ENCODE results near the gene SEC22A.
"Not testable (repeated sequence)": the region's sequence is repeated elsewhere in the genome, so short reads cannot be mapped to it uniquely, and the experiment has no call there.

The SEC22A gene

DNA sequence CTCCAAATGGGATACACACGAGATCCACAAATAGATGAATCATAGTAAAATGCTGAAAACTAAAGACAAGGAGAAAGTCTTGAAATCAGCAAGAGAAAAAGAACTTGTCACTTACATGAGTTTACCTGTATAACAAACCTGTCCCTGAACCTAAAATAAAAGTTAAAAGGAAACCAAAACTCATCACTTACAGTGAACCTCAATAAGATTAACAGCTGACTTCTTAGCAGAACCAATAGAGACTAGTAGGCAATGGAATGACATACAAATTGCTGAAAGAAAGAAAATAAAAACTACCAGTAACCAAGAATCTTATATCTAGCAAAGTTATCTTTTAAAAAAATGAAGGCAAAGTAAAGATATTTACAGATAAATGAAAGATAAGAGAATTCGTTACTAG lies 27.4 kb downstream of the SEC22A start:
- no peaks in the 10 kb centered on the region for H3K27me3 ChIP-seq (ENCODE audit: control insufficient read depth, insufficient read depth, low read length)
- no peak overlapping the region for H3K4me3 ChIP-seq (ENCODE audit: low read length)
- no peaks in the 10 kb centered on the region for H3K36me3 ChIP-seq (ENCODE audit: control insufficient read depth, insufficient read depth, low read length)
- no peak overlapping the region for H3K27ac ChIP-seq (ENCODE audit: low read length)
- no peak for DNase-seq (ENCODE audit: low read depth, low spot score)
- no peaks in the 10 kb centered on the region for H3K4me1 ChIP-seq (ENCODE audit: control insufficient read depth, insufficient read depth, low read length)
- no peaks in the 10 kb centered on the region for H3K9me3 ChIP-seq (ENCODE audit: control insufficient read depth, insufficient read depth, low read length)
- no CpG with 5 or more reads among the region's 2 CpGs for WGBS (ENCODE audit: insufficient coverage, insufficient read length)

DNA sequence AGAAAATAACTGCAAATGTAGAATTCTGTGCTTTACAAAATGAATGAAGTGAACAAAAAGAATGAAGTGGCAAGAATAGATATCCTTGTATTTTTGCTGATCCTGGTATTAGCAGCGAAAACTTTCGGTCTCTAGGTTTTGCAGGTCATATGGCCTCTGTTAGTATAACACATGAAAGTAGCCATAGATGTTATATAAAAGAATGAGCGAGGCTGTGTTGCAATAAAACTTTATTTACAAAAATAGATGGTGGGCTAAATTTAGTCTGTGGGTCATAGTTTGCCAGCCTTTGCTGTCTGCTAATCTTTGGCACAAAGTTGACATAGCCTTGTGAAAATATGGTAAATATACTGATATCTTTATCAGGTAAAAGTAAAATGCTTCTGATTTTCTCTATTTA lies 35.2 kb downstream of the SEC22A start:
- DNase-seq (ENCODE audit: low read depth, low spot score) = no peak
- no peaks in the 10 kb centered on the region for H3K4me1 ChIP-seq (ENCODE audit: control insufficient read depth, insufficient read depth, low read length)
- WGBS (ENCODE audit: insufficient coverage, insufficient read length) = no CpG with 5 or more reads among the region's 3 CpGs
- H3K27ac ChIP-seq (ENCODE audit: low read length) = no peak overlapping the region
- H3K9me3 ChIP-seq (ENCODE audit: control insufficient read depth, insufficient read depth, low read length) = no peaks in the 10 kb centered on the region
- H3K4me3 ChIP-seq (ENCODE audit: low read length) = no peak overlapping the region
- no peaks in the 10 kb centered on the region for H3K27me3 ChIP-seq (ENCODE audit: control insufficient read depth, insufficient read depth, low read length)
- H3K36me3 ChIP-seq (ENCODE audit: control insufficient read depth, insufficient read depth, low read length) = no peaks in the 10 kb centered on the region

DNA sequence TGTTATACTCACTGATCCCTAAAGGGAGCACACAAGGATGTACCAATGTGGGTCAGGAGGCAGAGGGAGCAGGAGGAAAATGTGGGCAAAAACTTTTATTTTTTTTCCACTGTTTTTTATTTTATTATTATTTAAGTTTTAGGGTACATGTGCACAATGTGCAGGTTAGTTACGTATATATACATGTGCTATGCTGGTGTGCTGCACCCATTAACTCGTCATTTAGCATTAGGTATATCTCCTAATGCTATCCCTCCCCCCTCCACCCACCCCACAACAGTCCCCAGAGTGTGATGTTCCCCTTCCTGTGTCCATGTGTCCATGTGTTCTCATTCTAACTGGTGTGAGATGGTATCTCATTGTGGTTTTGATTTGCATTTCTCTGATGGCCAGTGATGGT lies 37.4 kb downstream of the SEC22A start:
- H3K36me3 ChIP-seq (ENCODE audit: control insufficient read depth, insufficient read depth, low read length); DNase-seq (ENCODE audit: low read depth, low spot score); H3K9me3 ChIP-seq (ENCODE audit: control insufficient read depth, insufficient read depth, low read length); H3K27ac ChIP-seq (ENCODE audit: low read length); H3K4me3 ChIP-seq (ENCODE audit: low read length); H3K27me3 ChIP-seq (ENCODE audit: control insufficient read depth, insufficient read depth, low read length); H3K4me1 ChIP-seq (ENCODE audit: control insufficient read depth, insufficient read depth, low read length): not testable (repeated sequence)
- WGBS (ENCODE audit: insufficient coverage, insufficient read length) = no CpG with 5 or more reads among the region's 2 CpGs

- Histone ChIP-seq H3K4me1 (ENCODE audit: control insufficient read depth, insufficient read depth, low read length) (no peaks in the 10 kb centered on the region), H3K36me3 (ENCODE audit: control insufficient read depth, insufficient read depth, low read length) (no peaks in the 10 kb centered on the region), H3K9me3 (ENCODE audit: control insufficient read depth, insufficient read depth, low read length) (no peaks in the 10 kb centered on the region), H3K27ac (ENCODE audit: low read length) (no peak overlapping the region), H3K4me3 (ENCODE audit: low read length) (no peak overlapping the region), H3K27me3 (ENCODE audit: control insufficient read depth, insufficient read depth, low read length) (no peaks in the 10 kb centered on the region)
- no CpG with 5 or more reads among the region's 1 CpG for WGBS (ENCODE audit: insufficient coverage, insufficient read length)
- DNase-seq (ENCODE audit: low read depth, low spot score) = no peak
Measured at GRCh38 chr3:123239756-123240155, 38.0 kb downstream of the SEC22A start.

- H3K27ac ChIP-seq (ENCODE audit: low read length) = no peak overlapping the region
- no peaks in the 10 kb centered on the region for H3K4me1 ChIP-seq (ENCODE audit: control insufficient read depth, insufficient read depth, low read length)
- WGBS (ENCODE audit: insufficient coverage, insufficient read length) = 100% methylated on average over 2 of the region's 4 CpGs
- H3K4me3 ChIP-seq (ENCODE audit: low read length) = no peak overlapping the region
- no peaks in the 10 kb centered on the region for H3K36me3 ChIP-seq (ENCODE audit: control insufficient read depth, insufficient read depth, low read length)
- DNase-seq (ENCODE audit: low read depth, low spot score) = no peak
- no peaks in the 10 kb centered on the region for H3K9me3 ChIP-seq (ENCODE audit: control insufficient read depth, insufficient read depth, low read length)
- H3K27me3 ChIP-seq (ENCODE audit: control insufficient read depth, insufficient read depth, low read length) = no peaks in the 10 kb centered on the region
Measured at GRCh38 chr3:123244128-123244527, 42.4 kb downstream of the SEC22A start.

DNA sequence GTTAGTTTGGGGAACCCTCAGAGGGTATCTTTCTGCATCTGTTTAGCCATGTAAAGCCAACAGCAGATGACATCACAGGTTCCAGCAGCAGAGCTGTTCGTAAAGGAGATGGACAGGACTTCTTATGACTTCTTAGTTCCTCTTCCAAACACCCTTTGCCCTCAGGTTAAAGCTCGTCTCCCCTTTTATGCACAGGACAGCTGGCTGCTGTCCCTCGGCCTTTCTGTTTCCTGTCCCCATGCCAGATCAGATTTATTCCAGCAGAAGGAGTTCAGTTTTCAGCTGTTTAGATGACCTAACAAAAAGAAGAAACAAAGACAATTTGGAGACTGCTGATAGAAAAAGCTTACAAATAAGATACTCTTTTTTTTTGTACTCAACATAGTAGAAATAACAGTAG lies 45.1 kb downstream of the SEC22A start:
- Histone ChIP-seq H3K27me3 (ENCODE audit: control insufficient read depth, insufficient read depth, low read length) (no peaks in the 10 kb centered on the region), H3K4me1 (ENCODE audit: control insufficient read depth, insufficient read depth, low read length) (no peaks in the 10 kb centered on the region), H3K9me3 (ENCODE audit: control insufficient read depth, insufficient read depth, low read length) (no peaks in the 10 kb centered on the region), H3K27ac (ENCODE audit: low read length) (no peak overlapping the region), H3K36me3 (ENCODE audit: control insufficient read depth, insufficient read depth, low read length) (no peaks in the 10 kb centered on the region), H3K4me3 (ENCODE audit: low read length) (no peak overlapping the region)
- WGBS (ENCODE audit: insufficient coverage, insufficient read length) = no CpG with 5 or more reads among the region's 3 CpGs
- no peak for DNase-seq (ENCODE audit: low read depth, low spot score)

- no peaks in the 10 kb centered on the region for H3K27me3 ChIP-seq (ENCODE audit: control insufficient read depth, insufficient read depth, low read length)
- no peak overlapping the region for H3K4me3 ChIP-seq (ENCODE audit: low read length)
- no peaks in the 10 kb centered on the region for H3K9me3 ChIP-seq (ENCODE audit: control insufficient read depth, insufficient read depth, low read length)
- DNase-seq (ENCODE audit: low read depth, low spot score) = no peak
- H3K4me1 ChIP-seq (ENCODE audit: control insufficient read depth, insufficient read depth, low read length) = 0 out of 2 replicates have a peak, but pooled peaks cover 1% of the 10 kb centered on the region
- no CpG with 5 or more reads among the region's 2 CpGs for WGBS (ENCODE audit: insufficient coverage, insufficient read length)
- H3K27ac ChIP-seq (ENCODE audit: low read length) = no peak overlapping the region
- H3K36me3 ChIP-seq (ENCODE audit: control insufficient read depth, insufficient read depth, low read length) = no peaks in the 10 kb centered on the region
Measured at GRCh38 chr3:123256256-123256655, 54.5 kb downstream of the SEC22A start.

GRCh38 chr3:123258359-123258758 lies 56.6 kb downstream of the SEC22A start:
- Histone ChIP-seq H3K27me3 (ENCODE audit: control insufficient read depth, insufficient read depth, low read length) (no peaks in the 10 kb centered on the region), H3K36me3 (ENCODE audit: control insufficient read depth, insufficient read depth, low read length) (no peaks in the 10 kb centered on the region), H3K9me3 (ENCODE audit: control insufficient read depth, insufficient read depth, low read length) (no peaks in the 10 kb centered on the region), H3K4me3 (ENCODE audit: low read length) (no peak overlapping the region), H3K27ac (ENCODE audit: low read length) (no peak overlapping the region), H3K4me1 (ENCODE audit: control insufficient read depth, insufficient read depth, low read length) (0 out of 2 replicates have a peak, but pooled peaks cover 1% of the 10 kb centered on the region)
- DNase-seq (ENCODE audit: low read depth, low spot score) = no peak

DNA sequence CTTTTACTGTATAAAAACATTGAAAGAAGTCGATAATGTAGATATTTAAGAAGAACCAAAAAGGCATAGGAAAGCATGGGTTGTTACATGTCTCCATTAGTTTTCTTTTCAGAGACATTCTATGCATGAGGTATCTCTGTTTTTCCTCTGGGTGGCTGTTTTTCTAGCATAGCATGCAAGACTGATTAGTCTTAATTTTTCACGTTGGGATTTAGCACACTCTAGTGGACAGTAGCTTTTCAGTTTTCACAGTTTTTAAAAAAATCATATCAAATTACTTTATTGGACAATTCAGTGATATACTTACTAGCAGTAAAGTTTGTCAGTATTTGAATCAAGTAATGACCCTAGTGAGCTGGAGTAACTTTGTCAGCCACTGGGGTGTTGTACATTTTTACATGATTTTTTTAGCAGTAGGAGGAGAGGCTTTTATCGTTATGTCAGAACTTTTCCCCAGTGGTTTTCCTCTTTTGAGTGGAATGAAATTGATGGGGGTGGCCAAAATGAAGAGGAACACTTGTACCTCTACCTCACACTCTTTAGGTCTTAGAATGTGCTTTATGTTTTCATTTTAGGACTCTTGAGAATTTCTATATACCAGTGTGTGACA lies 57.2 kb downstream of the SEC22A start:
- H3K27ac ChIP-seq (ENCODE audit: low read length) = no peak overlapping the region
- whole genome bisulfite sequencing (ENCODE audit: insufficient coverage, insufficient read length) = no CpG with 5 or more reads among the region's 3 CpGs
- no peaks in the 10 kb centered on the region for H3K36me3 ChIP-seq (ENCODE audit: control insufficient read depth, insufficient read depth, low read length)
- H3K27me3 ChIP-seq (ENCODE audit: control insufficient read depth, insufficient read depth, low read length) = no peaks in the 10 kb centered on the region
- no peak for DNase-seq (ENCODE audit: low read depth, low spot score)
- no peak overlapping the region for H3K4me3 ChIP-seq (ENCODE audit: low read length)
- H3K9me3 ChIP-seq (ENCODE audit: control insufficient read depth, insufficient read depth, low read length) = no peaks in the 10 kb centered on the region
- 0 out of 2 replicates have a peak, but pooled peaks cover 1% of the 10 kb centered on the region for H3K4me1 ChIP-seq (ENCODE audit: control insufficient read depth, insufficient read depth, low read length)

GRCh38 chr3:123261666-123262065 lies 59.9 kb downstream of the SEC22A start:
- DNase-seq (ENCODE audit: low read depth, low spot score) = no peak
- no peak overlapping the region for H3K27ac ChIP-seq (ENCODE audit: low read length)
- no peaks in the 10 kb centered on the region for H3K4me1 ChIP-seq (ENCODE audit: control insufficient read depth, insufficient read depth, low read length)
- no peaks in the 10 kb centered on the region for H3K9me3 ChIP-seq (ENCODE audit: control insufficient read depth, insufficient read depth, low read length)
- H3K36me3 ChIP-seq (ENCODE audit: control insufficient read depth, insufficient read depth, low read length) = no peaks in the 10 kb centered on the region
- H3K27me3 ChIP-seq (ENCODE audit: control insufficient read depth, insufficient read depth, low read length) = no peaks in the 10 kb centered on the region
- WGBS (ENCODE audit: insufficient coverage, insufficient read length) = no CpG with 5 or more reads among the region's 3 CpGs
- no peak overlapping the region for H3K4me3 ChIP-seq (ENCODE audit: low read length)

DNA sequence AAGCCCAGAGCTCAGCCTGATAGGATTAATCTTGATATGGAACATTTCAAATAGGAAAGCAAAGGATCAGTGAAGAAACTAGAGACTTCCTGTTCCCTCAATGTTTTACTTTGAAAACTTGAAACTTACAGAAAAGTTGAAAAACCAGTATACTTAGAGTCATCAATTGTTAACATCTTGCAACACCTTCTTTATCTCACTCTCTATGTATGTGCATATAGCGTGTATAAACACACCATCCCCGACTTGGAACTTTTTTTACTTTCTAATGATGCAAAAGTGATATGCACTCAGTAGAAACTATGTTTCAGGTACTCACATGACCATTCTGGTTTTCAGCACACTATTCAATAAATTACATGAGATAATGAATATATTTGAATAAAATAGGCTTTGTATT lies 60.5 kb downstream of the SEC22A start:
- Histone ChIP-seq H3K4me1 (ENCODE audit: control insufficient read depth, insufficient read depth, low read length) (no peaks in the 10 kb centered on the region), H3K27ac (ENCODE audit: low read length) (no peak overlapping the region), H3K36me3 (ENCODE audit: control insufficient read depth, insufficient read depth, low read length) (no peaks in the 10 kb centered on the region), H3K4me3 (ENCODE audit: low read length) (no peak overlapping the region), H3K9me3 (ENCODE audit: control insufficient read depth, insufficient read depth, low read length) (no peaks in the 10 kb centered on the region), H3K27me3 (ENCODE audit: control insufficient read depth, insufficient read depth, low read length) (no peaks in the 10 kb centered on the region)
- no peak for DNase-seq (ENCODE audit: low read depth, low spot score)
- no CpG with 5 or more reads among the region's 2 CpGs for WGBS (ENCODE audit: insufficient coverage, insufficient read length)

All from iPS DF 6.9 (cell line).